G401 (cell line): ENCODE data around the gene C9orf153. TPM values are rescaled to one million over a fixed set of nuclear protein-coding genes. Genes with fewer than 3 reads are reported as not detected.

ENCODE experiments used
- DNase-seq: peaks from one replicate; pipeline ENCODE4 v3.0.0-alpha.2; 2015; ENCODE audit warnings: low spot score
- in situ Hi-C: cut with HindIII; loops from 2 replicates; pipeline ENCODE4 v1.10.0; 2016; ENCODE audit warnings: low sequenced_read_pairs, mixed read lengths
- total RNA-seq: library from RNA; depleted of rRNA; stranded (reverse); fragments of >200 nt; shearing (Covaris generic); gene quantifications from 2 replicates; pipeline ENCODE4 v1.2.3, GENCODE V29; 2014

C9orf153 gene
- total RNA-seq, 1 experiment from 2014 or later: 0.07 TPM

DNA sequence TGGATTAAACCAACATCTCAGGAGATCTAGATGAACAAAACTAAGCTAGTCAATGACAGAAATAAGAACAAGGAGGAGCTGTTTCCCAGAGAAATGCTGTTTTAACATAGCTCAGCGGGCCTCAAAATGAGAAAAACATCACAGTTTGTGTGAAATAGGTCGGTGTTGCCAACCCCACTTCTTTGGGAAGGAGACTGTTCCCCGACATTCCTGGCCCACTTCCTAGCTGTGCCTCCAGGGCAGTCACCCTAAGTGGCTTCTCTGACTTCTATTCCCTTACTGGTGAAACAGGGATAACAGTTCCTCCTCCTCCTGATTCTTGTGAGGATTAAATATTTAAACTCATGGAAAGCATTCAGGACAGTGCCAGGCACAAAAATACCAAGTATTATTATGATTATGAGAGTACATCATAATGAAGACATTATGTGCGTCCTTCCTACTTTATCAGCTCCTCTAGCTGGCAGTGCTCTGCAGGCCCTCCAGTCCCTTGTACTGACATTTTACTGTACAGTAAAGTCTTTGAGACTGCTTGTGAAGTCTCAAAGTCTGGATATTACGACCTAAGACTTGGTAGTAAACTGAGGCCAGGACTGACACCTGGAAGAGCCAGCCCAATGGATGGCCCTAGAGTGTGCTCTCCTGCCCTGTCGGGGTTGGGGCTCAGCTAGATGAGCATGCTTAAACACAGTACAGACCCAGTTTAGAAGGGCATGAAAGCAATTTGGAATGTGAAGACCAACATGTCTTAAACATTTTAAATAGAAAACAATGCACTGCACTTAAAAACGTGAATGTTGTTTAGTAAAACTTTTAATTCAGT lies 15.6 kb upstream of the C9orf153 start:
- in situ Hi-C loops: no loop called here
- peak; percentile 15 for DNase-seq

DNA sequence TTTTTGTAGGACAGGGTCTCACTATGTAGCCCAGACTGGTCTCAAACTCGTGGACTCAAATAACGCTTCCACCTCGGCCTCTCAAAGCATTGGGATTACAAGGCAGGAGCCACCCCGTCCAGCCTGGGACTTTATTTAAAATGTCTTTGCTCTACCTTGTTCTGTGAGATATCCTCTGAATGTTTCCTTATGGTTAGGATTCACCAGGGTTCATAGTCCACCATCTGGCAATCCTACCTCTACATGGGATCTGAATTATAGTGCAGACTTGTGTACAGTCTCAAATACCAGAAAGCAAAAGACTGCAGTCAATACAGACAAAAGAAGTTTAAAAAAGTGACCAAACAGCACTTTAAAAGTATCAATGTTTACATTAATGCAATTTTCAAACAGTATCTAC lies 12.8 kb upstream of the C9orf153 start:
- no peak for DNase-seq
- in situ Hi-C loops: no loop called here

DNA sequence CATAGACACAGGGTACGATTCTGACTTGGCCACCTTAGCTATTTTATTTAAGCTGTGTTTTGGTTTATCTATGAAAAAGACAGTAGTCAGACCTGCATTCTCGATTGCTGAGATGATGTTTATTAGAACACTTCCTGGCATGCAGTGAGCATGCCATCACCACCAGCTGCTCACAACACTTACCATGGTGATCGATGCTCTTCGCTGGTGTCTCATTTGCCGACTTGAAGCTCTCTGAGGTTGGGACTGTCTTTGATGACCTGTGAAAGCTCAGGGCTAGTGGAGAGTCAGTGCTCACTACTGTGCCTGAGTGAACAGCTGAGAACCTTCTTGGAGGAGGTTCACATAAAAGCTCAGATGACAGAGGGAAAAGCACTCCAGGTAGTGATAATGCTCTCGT lies 4.4 kb upstream of the C9orf153 start:
- no peak for DNase-seq
- in situ Hi-C loops: no loop called here

DNA sequence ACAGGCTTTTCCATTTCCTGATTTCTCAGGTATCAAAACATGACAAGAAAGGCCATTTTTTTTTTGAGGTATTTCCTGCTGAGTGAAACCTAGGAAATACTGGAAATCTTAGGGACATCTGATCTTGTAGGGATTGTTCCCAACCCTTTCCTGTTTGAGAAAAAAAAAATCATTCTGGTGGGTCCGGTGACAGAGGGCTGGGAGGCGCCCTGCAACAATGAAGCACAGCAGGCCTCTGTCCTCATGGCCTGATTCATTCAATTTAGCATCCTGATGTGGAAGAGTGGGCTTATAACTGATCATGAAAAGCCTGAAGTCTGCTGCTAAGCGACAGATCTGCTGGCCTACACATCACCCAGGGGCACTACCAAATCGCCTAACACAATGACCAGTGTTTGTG lies 3.0 kb upstream of the C9orf153 start:
- in situ Hi-C loops: no loop called here
- DNase-seq: no peak

DNA sequence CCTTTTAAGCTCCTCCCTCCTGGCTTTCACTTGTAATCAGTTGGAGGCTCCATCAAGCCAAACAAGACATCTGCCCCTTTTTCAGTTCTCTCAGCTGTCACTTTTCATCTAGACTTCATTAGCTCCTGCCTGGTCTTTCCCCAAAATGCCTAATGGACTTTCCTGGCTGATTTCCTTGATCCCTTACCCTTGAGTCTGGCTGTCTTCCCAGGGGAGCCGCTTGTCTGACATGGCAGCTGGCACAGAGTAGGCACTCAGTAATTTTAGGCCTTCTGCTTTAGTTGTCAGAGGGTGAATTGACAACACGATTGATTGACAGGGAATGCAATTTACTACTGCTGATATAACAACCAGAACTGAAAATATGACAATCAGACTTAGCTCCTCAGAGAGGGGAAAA lies 2.1 kb downstream of the C9orf153 start:
- DNase-seq: peak; percentile 30
- in situ Hi-C loops: no loop called here

DNA sequence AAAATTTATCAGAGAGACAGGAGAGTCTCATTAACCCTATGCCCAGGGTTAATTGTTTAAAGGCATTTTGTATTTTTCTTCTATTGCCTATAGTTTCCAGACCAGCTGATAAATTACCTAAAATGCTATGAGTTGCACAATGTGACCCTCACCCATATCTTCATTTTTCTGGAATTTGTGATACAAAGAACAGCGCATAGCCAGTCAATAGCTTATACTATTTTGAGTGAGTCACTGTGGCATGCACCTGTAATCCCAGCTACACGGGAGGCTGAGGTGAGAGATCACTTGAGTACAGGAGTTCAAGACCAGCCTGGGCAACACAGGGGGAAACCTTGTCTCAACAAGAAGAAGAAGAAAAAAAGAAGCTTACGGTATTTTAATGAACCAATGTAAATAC lies 2.8 kb downstream of the C9orf153 start:
- in situ Hi-C loops: no loop called here
- DNase-seq: no peak

DNA sequence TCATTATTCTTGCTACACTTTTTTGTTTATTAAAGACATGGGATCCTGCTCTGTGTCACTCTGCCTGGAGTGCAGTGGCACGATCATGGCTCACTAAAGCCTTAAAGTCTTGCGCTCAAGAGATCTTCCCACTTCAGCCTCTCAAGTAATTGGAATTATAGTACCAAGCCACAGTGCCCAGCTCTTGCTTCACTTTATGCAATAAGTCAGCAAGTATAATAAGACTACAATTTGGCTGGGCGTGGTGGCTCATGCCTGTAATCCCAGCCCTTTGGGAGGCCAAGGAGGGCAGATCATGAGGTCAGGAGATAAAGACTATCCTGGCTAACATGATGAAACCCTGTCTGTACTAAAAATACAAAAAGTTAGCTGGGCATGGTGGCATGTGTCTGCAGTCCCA lies 5.9 kb downstream of the C9orf153 start:
- DNase-seq: no peak
- in situ Hi-C loops: no loop called here

DNA sequence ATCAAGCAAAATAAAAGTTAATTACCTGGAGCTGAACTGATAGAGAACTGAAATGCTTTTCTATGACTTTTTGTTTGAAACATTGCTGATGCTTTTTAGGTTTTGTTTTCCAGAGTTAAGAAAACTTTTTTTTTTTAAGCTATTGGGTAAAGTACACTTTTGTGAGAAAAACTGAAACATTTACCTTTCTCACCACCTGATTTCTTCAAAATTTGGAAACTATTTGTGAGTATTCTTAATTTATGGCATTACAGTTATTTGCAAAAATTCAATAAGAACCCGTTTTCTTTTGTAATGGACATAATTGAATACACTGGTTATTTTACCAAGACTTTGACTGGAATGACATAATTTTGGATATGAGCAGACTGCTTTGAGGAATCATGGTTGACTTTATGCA lies 6.6 kb downstream of the C9orf153 start:
- in situ Hi-C loops: no loop called here
- no peak for DNase-seq

DNA sequence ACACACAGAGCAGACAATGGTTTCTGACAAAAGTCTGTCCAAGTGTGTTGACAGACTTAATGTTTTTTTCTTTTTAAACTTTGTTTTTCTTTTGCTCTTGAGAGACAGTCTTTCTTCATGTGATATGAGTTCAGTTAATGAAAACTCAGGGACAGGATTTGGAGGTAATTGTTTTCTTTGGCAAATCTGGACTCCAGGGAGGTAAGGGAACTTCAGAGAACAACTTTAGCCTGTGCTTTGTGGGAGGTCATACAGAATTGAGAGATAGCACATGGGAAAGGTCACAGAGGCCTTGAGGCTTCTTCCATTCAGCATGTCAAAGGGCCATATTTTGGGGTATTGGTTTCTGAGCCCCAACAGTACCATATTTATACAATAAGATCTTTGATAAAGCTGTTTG lies 9.3 kb downstream of the C9orf153 start:
- in situ Hi-C loops: no loop called here
- DNase-seq: no peak

DNA sequence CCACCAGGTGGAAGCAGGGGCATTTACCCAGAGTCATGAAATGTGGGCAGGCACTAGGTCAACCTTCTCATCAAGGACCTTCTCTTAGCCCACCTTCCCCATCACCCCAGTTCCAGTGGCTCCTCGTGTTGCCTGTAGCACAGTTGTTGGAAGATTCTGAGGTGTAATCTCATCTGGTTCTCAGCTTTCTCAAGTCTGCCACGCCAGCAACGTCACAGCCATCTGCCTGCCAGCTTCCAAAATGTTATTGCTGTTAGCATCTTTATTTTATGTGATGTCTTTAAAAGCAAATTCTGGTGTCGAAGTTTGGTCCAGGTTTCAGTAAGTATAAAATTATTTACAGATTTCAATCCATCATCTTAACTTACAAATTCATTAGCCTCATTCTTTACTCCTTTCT lies 10.7 kb downstream of the C9orf153 start:
- in situ Hi-C loops: no loop called here
- no peak for DNase-seq

DNA sequence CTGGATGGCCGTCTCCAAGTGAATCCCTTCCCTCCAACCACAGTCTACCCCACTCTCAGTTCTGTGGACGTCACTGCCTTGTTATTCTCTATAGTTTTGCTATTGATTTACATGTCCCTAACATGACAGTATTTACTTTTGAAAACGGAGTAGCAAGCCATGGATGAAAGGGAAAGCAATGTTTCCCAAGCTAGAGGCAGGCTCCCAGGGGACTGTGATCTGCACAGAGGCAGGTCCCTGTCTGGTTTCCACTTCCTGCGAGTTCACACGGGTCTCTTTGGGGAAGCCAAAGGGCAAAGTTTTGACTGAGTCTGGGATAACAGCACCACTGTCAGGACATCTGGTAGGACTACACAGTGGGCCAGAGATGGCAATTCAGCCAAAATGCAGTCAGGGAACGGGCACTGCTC lies 12.7 kb downstream of the C9orf153 start:
- DNase-seq: no peak
- in situ Hi-C loops: no loop called here

DNA sequence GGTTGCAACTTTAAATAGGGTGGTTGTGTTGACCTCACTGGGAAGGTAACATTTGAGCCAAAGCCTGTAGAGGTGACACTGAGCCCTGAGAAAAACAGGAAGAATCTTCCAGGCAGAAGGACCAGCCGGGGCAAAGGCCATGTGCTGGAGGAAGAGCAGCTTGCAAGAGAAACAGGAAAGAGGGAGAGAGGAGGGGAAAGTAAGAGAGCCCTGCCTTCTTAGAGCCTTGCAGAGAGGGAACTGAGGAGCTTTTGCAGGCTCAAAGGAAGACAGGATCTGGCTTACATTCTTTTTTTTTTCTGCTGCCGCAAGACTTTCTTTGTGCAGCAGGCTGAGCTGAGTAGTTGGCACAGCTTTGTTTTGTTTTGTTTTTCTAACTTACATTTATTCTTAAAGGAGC lies 17.4 kb downstream of the C9orf153 start:
- in situ Hi-C loops: no loop called here

DNA sequence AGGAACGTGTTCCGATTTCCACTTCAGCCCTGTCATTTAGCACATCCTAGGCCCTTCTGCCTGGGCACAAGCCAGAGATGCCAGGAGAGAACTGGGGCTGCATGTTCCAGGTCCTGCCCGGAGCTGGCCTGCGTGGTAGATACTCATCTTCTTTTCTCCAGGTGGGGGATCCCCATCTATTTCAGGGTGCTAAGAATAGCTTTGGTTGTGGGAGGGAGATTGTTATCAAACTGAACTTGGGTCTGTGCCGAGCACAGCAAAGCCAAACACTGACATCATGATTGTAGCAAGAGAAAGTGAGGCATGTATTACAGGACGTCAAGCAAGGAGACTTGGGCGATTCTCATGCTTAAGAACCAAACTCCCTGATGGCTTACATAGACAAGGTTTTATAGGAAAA lies 18.2 kb downstream of the C9orf153 start:
- in situ Hi-C loops: no loop called here
- DNase-seq: no peak

More for the DNA sequence above, 17.4 kb downstream of the C9orf153 start:
- no peak for DNase-seq

DNA sequence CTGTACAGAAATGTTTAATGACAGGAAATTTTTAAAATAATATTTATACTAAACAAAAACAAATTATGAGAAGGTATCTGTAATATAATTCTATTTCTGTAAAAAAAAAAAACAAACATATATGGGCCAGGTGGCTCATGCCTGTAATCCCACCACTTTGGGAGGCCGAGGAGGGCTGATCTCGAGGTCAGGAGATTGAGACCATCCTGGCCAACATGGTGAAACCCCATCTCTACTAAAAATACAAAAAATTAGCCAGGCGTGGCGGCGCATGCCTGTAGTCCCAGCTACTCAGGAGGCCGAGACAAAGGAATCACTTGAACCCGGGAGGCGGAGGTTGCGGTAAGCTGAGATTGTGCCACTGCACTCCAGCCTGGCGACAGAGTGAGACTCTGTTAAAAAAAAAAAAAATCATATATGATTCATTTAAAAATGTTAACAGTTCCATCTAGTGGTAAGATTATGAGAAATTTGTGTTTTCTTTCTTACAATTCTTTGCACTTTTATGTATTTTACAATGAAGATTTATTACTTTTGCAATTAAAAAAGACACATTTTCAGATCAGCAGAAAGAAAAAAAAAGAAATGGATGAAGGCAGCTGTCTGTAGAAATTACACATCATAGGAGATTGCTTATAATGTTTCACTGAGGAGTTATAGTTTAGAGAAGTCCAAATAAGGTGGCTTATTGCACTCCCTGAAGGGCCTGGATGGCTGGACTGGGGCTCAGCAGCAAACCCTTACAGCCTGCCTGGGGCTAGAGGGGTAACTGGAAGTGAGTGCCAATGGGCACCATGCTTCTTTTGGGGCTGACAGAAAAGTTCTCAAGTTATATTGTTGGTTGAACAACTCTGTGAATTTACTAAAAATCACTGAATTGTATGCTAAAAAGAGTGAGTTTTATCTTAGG lies 20.3 kb downstream of the C9orf153 start:
- in situ Hi-C loops: no loop called here
- DNase-seq: peak; percentile 16

DNA sequence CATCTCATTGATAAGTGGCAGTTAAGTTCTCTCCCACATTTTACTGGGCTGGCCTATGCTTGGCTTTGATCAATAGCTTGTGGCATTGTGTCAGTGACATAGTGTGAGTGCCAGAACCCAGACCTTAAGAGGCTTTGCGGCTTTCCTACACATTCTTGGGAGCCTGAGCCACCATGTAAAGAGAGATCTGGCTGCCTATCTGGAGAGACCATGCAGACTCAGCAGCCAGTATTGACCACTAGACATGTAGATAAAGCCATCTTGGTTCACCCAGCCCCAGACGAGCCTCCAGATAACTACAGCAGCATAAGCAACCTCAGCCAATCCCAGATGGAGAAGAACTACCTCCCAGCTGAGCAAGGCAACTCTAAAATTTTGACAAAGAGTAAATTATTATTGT lies 28.6 kb downstream of the C9orf153 start:
- in situ Hi-C loops: no loop called here
- DNase-seq: no peak

DNA sequence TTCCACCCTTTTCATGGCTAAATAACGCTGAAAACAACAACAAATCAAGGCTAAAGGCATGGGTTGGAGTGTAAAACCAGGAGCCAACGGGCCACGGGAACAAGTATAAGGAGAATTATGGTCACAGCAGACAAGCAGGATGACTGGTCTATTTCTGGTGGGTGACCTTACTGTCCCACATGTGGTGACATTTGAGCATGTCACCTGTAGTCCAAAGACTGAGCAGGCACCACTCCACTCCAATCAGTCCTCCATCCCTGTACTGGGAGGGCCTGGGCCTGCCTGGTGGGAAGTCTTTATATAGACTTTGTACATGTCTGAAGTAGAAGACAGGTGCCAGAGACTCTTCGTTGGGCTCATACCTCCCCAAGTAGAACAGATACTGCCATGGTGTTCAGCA lies 36.8 kb downstream of the C9orf153 start:
- in situ Hi-C loops: no loop called here

DNA sequence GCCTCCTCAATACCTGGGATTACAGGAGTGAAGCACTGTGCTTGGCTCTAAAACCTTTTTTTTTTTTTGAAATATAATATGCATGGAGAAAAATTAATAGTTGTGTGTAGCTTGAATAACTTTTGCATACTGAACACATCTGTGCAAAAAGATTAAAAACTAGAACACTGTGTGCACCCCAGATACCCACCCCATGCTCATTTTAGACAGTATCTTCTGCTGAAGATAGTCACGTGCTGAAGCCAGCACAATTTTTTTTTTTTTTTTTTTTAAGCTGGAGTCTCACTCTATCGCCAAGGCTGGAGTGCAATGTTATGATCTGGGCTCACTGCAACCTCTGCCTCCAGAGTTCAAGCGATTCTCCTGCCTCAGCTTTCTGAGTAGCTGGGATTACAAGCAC lies 39.9 kb downstream of the C9orf153 start:
- no peak for DNase-seq
- in situ Hi-C loops: no loop called here

More for the DNA sequence above, 36.8 kb downstream of the C9orf153 start:
- no peak for DNase-seq

DNA sequence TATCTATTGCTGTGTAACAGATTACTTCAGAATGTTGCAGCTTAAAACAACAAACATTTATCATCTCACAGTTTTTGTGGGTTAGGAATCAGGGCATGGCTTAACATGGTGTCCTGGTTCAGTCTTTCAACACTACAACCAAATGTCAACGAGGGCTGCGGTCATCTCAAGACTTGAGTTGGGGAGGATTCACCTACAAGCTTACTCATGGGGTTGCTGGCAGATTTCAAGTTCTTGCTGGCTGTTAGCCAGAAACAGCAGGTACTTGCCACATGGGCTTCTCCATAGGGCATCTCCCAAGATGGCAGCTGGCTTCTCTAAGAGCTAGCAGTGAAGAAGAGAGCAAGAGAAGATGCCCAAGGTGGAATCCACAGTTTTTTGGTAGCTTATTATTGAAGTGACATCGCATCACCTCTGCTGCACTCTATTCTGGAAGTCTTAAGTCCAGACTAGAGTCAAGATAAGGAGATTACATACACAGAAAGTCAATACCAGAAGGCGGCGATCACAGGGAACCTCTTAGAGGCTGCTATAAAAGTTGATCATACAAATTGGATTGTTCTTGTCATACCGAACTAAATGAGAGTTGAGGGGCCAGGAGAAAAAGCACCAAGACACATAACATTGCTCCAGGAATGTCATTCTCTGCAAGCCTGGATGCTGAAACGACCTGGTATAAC lies 42.2 kb downstream of the C9orf153 start:
- DNase-seq: no peak
- in situ Hi-C loops: no loop called here

DNA sequence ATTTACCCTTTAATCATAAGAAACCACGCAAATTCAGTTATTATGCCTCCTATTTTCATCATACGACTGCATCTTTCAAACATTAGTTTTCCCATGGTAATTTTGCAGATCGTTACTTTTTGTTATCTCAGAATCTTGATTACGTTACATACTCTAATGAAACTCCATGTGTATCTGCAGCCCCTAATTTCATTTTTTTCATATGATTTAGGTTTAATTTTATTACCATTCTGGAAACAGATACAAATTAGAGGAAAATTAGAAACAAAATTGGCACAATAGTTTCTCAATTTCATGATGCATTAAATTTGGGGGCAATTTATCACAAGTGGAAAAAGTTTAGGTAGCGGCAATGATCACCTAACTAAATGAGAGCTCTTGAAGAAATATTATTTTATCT lies 52.3 kb downstream of the C9orf153 start:
- in situ Hi-C loops: no loop called here
- no peak for DNase-seq

DNA sequence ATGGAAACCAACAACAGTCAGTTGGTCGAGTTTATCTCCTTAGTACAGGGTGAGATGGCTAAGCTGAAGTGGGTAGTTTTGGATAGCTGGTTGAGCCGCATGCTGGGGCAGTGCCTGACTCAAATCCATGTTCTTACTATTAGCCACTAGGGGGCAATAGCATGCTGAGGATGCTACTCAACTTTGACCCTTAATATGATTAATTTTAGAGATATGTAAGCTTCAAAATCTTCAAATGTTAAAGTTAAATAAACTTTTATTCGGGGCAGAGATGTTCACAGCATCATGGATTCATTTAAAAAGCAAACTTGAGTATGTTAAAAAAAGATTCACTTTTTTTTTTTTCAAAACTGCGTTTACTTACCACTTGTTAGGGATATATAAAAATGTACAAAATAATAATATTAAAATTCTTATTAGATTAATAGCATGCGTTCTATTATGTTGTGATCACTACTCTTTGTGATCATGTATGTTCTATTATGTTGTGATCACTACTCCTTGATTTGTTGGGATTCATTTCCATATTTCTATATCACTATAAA lies 57.0 kb downstream of the C9orf153 start:
- in situ Hi-C loops: no loop called here
- peak; percentile 30 for DNase-seq
